ENCODE results near the gene TADA3.

The TADA3 gene

DNA sequence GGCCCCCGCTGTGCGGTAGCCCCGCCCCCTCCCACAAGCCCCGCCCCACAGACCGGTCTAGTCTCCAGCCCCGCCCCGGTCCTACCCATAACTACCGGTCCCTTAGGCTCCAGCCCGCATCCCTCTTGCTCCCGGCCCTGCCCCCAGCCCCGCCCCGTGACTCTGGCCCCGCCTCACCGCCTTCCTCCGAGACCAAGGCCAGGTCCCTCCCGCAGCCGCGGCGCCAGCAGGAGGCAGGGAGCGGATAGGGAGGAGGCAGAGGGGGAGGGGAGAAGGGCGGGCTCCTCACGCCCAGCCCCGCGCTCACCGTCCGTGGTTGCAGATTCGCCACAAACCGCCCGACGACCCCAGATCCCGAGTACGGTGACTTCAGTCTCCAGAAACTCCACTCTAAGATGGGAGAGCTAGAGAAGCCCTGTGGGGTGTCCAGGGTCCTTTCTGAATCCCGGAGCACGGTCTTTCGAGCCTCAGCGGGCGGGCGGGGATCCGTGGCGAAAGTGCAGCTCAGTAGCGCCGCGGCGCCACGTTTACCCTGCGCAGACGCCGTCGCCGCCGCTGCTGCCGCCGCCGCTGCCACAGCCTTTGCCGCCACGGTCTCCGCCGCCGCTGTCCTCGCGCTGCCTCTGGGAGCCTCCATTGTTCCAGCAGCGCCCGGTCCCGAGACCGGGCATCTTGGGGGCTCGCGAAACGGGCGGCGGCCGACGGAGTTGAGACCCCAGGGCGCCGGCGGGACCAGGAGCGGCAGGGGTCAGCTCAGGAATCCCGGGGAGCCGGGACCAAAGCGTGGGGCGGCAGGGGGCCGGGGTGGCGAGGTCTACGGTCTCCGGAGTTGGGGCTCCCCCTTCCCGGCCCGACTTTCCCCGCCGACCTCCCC, 60.8 kb downstream of the TADA3 start, which contains the start of gene BRPF1:
BRPF1 (plus strand) TSS at position 530 of the 874 bp plus-strand sequence. CDS start 2,406 bp downstream, outside the sequence.
- peak within 1 kb of the TSS; percentile 83 for H3K4me3 ChIP-seq (ENCODE audit: control insufficient read depth, low read depth, low read length)
- peak; percentile 98 for DNase-seq (ENCODE audit: low read depth)
- TF ChIP-seq, protein P1, sequence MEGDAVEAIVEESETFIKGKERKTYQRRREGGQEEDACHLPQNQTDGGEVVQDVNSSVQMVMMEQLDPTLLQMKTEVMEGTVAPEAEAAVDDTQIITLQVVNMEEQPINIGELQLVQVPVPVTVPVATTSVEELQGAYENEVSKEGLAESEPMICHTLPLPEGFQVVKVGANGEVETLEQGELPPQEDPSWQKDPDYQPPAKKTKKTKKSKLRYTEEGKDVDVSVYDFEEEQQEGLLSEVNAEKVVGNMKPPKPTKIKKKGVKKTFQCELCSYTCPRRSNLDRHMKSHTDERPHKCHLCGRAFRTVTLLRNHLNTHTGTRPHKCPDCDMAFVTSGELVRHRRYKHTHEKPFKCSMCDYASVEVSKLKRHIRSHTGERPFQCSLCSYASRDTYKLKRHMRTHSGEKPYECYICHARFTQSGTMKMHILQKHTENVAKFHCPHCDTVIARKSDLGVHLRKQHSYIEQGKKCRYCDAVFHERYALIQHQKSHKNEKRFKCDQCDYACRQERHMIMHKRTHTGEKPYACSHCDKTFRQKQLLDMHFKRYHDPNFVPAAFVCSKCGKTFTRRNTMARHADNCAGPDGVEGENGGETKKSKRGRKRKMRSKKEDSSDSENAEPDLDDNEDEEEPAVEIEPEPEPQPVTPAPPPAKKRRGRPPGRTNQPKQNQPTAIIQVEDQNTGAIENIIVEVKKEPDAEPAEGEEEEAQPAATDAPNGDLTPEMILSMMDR (conservative IDR thresholded peaks at IDR 0.05; ENCODE audit: control insufficient read depth, insufficient read depth, low read depth, low read length), result no peak

DNA sequence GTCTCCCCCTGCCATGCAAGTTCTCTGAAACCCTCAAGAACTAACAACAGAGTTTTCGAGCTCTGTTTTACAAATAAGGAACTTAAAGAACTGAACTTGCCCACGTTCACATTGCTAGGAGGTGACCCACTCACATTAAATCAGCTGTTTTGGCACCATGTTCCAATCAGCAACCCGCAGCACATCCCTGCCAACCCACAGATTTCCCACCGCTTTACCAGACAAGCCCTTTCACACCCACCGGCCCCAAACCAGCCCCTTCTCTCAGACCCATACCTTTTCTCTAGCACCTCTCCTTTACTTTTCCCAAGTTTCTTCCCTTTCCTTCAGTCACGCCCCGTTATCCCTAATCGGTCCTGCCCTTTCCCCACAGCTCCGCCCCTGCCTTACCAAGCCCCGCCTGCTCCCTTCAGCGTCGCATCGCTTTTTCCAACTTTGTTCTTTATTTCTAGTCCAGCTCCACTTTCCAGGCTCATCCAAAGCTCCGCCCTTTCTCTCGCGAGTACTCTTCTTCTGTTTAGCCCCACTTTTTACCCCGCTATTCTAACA, 61.5 kb downstream of the TADA3 start:
- H3K4me3 ChIP-seq (ENCODE audit: control insufficient read depth, low read depth, low read length), result peak overlapping the region; percentile 66
- DNase-seq (ENCODE audit: low read depth), result no peak
- TF ChIP-seq, protein P1 (conservative IDR thresholded peaks at IDR 0.05; ENCODE audit: control insufficient read depth, insufficient read depth, low read depth, low read length), result no peak

All from fibroblast of mammary gland (primary cell).